Heart left ventricle (tissue), 16 donors: ENCODE data around the gene FAM43A. TPM values are rescaled to one million over a fixed set of nuclear protein-coding genes. Genes with fewer than 3 reads are reported as not detected.

ENCODE experiments used
- ATAC-seq, 4 donors: fragments of 200-7000 bp; cut with Tn5 transposase; one replicate each; pipeline ENCODE4 v1.9.1; 2020 to 2022; ENCODE audit warnings: moderate library complexity in 4 of 4, mild to moderate bottlenecking in 3 of 4, moderate number of reproducible peaks in 1 of 4
- DNase-seq, 5 donors: peaks; one replicate each; pipeline ENCODE4 v3.0.0-alpha.2; 2020
- H3K27ac ChIP-seq, 12 donors: fragments of 200-600 bp; sonication (generic) in 4 of 12; one replicate each; pipeline versions ENCODE4 v1.5.0 to v1.8.0; 2016 to 2022; ENCODE audit warnings: mild to moderate bottlenecking in 2 of 12
- H3K27me3 ChIP-seq, 9 donors: fragments of 200-600 bp; sonication (generic) in 2 of 9; one replicate each; pipeline versions ENCODE4 v1.5.1 to v1.8.0; 2016 to 2022; ENCODE audit warnings: mild to moderate bottlenecking in 3 of 9
- H3K36me3 ChIP-seq, 9 donors: fragments of 200-600 bp; sonication (generic) in 2 of 9; one replicate each; pipeline versions ENCODE4 v1.5.0 to v1.8.0; 2018 to 2022; ENCODE audit warnings: mild to moderate bottlenecking in 2 of 9
- H3K4me1 ChIP-seq, 12 donors: fragments of 200-600 bp; sonication (generic) in 4 of 12; one replicate each; pipeline versions ENCODE4 v1.5.0 to v1.8.0; 2016 to 2022; ENCODE audit warnings: mild to moderate bottlenecking in 3 of 12
- H3K4me3 ChIP-seq, 12 donors: fragments of 200-600 bp; sonication (generic) in 4 of 12; one replicate each; pipeline versions ENCODE4 v1.5.0 to v1.8.0; 2017 to 2022; ENCODE audit warnings: mild to moderate bottlenecking in 9 of 12, moderate library complexity in 4 of 12
- H3K9me3 ChIP-seq, 12 donors: fragments of 200-600 bp; sonication (generic) in 4 of 12; one replicate each; pipeline versions ENCODE4 v1.5.0 to v1.8.0; 2016 to 2022; ENCODE audit warnings: mild to moderate bottlenecking in 1 of 12
- POLR2A ChIP-seq, 2 donors: fragments of 450-650 bp; IDR thresholded peaks; one replicate each; pipeline ENCODE4 v1.6.1; 2017; ENCODE audit warnings: antibody characterized with exemption in 2 of 2, mild to moderate bottlenecking in 2 of 2, moderate library complexity in 2 of 2
- WGBS, 4 donors: extraction: QIAGEN DNeasy Blood & Tissue Kit in 2 of 4; methylation state at CpG; one replicate each; pipeline versions ENCODE4 v1.1.5 to v1.1.7; 2013 to 2018; 5-methylcytosine and 5-hydroxymethylcytosine counted together
- intact Hi-C, 10 donors: fragments of 100-400 bp; cut with DNase I; formaldehyde crosslinking; loops; one replicate each; pipeline versions ENCODE4 v1.11.1 to v1.14.2; 2022
- polyA plus RNA-seq, 2 donors: library from polyadenylated mRNA; stranded (reverse); fragments of 200-250 nt; gene quantifications; one replicate each; pipeline ENCODE4 v1.2.3, GENCODE V29; 2013
- total RNA-seq, 9 donors: library from RNA; depleted of rRNA in 2 of 9; stranded (reverse); fragments of >200 nt in 2 of 9; fragmentation: NEBNext Ultra II Directional in 3 of 9; extraction: Animal tissue kit (Norgen Biotek cat#: 25700) in 3 of 9; gene quantifications; one replicate each; pipeline versions ENCODE4 v1.1.0 to v1.2.4, GENCODE V29; 2016 to 2023
- TF ChIP-seq, protein P1 (sequence below), 12 donors: fragments of 200-600 bp; sonication (generic) in 4 of 12; IDR thresholded peaks; one replicate each; pipeline versions ENCODE4 v1.5.0 to v1.8.0; 2018 to 2022; ENCODE audit warnings: antibody characterized with exemption in 12 of 12, mild to moderate bottlenecking in 5 of 12
- donor health status: ischemic (EF 13 %, LVEDD 7.1; RV severe dilation, severe dysfunction).
- donor health status: healthy with polysubstance abuse.
- donor health status: DM: no; HTN: yes; CAD: no.
- donor health status: DM: no; HTN: no; CAD: no.
- donor health status: ischemic (EF 25% LVEDD 6.9; RV normal size, moderate dysfunction).
- donor health status: ischemic (EF 25% LVEDD 5.7; RV mildly dilated, moderate dysfunction).
- donor health status: healthy.
- donor health status: DM: yes; HTN: yes; CAD: no.
- donor health status: ischemic (EF 35%, LVEDD 5.7; RV mildly dilated, moderate dysfunction).
- donor health status: nonischemic (EF 11% LVEDD 7.7; RV severe dilation, severe dysfunction).
- donor health status: DM: yes; HTN: yes; CAD: no.
- donor health status: PGD.
- donor health status: ischemic (EF 29% LVEDD 5.4; RV normal size, mild dysfunction).
- donor health status: nonischemic (EF 23%, LVEDD 6.1; RV moderate dilation, normal function).

The FAM43A gene
- total and polyA plus RNA-seq, 11 donors: 7.5 to 34.8 (median 15.5) TPM

GRCh38 chr3:194680888-194681615, 4.6 kb upstream of the FAM43A start:
- H3K36me3 ChIP-seq: no peaks in the 10 kb centered on the region
- ATAC-seq (no peak), DNase-seq (no peak)
- intact Hi-C loops: loop anchor here in 9 of 10 donors (5.0 to 10.0 kb wide), 11 partner anchors 204 to 844 kb away; no protein-coding TSS in a partner anchor
- H3K27me3 ChIP-seq: no peaks in the 10 kb centered on the region
- no peak overlapping the region for H3K27ac ChIP-seq
- peaks cover 4 to 23% (median 13%) of the 10 kb centered on the region in 12 donors for H3K4me1 ChIP-seq
- H3K4me3 ChIP-seq: no peak overlapping the region
- H3K9me3 ChIP-seq: no peaks in the 10 kb centered on the region
- no peak for TF ChIP-seq POLR2A (IDR thresholded peaks at IDR 0.05)
- TF ChIP-seq, protein P1, sequence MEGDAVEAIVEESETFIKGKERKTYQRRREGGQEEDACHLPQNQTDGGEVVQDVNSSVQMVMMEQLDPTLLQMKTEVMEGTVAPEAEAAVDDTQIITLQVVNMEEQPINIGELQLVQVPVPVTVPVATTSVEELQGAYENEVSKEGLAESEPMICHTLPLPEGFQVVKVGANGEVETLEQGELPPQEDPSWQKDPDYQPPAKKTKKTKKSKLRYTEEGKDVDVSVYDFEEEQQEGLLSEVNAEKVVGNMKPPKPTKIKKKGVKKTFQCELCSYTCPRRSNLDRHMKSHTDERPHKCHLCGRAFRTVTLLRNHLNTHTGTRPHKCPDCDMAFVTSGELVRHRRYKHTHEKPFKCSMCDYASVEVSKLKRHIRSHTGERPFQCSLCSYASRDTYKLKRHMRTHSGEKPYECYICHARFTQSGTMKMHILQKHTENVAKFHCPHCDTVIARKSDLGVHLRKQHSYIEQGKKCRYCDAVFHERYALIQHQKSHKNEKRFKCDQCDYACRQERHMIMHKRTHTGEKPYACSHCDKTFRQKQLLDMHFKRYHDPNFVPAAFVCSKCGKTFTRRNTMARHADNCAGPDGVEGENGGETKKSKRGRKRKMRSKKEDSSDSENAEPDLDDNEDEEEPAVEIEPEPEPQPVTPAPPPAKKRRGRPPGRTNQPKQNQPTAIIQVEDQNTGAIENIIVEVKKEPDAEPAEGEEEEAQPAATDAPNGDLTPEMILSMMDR (IDR thresholded peaks at IDR 0.05): no peak
- WGBS, 4 donors: 73 to 83% (median 79%) methylated on average over 11 of the region's 11 CpGs

GRCh38 chr3:194682189-194682693, 3.4 kb upstream of the FAM43A start:
- DNase-seq (no peak), ATAC-seq (no peak)
- Histone ChIP-seq H3K9me3 (no peaks in the 10 kb centered on the region), H3K27ac (peak overlapping the region in 3 of 12 donors; percentile 40 to 50 (median 49)), H3K4me3 (no peak overlapping the region), H3K4me1 (peaks cover 4 to 29% (median 18%) of the 10 kb centered on the region in 12 donors), H3K36me3 (no peaks in the 10 kb centered on the region), H3K27me3 (no peaks in the 10 kb centered on the region)
- TF ChIP-seq, protein P1 (IDR thresholded peaks at IDR 0.05): no peak
- no peak for TF ChIP-seq POLR2A (IDR thresholded peaks at IDR 0.05)
- intact Hi-C loops: loop anchor here (1.0 to 10.0 kb wide), 17 partner anchors 203 to 843 kb away; no protein-coding TSS in a partner anchor
- 19 to 26% (median 25%) methylated on average over 4 of the region's 4 CpGs for WGBS, 4 donors

DNA sequence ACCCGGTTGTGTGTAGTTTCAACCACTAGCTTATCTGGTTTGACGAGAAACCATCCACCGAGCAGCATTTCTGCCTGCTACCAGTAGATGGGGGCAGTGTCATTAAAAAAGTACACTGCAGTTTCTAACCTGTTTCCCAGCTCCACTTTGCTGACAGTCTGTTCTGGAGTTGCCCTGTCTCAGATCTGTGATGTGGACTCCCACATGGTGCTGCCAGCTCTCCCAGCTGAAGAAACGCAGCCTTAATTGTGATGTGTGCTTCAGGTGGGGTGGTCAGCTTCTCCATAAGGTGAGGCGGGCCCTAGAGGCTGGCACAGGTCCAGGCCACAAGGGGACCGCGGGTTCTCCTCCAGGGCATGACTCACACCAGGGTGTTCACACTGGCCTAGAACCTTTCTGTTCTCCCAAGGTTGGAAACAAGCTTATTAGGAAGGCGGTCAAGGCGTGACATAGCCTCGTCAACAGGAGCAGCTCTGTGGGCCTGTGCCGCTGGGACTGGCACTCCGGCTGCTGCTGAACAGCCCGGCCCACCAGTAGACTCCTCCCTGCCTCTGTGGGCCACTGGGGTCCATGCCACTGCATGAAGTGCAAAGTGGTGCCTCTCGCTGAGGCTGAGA, 2.9 kb upstream of the FAM43A start:
- Histone ChIP-seq H3K9me3 (no peaks in the 10 kb centered on the region), H3K36me3 (peaks cover 0 to under 1% (median 0%) of the 10 kb centered on the region in 9 donors), H3K27me3 (no peaks in the 10 kb centered on the region), H3K4me1 (peaks cover 4 to 34% (median 22%) of the 10 kb centered on the region in 12 donors), H3K4me3 (no peak overlapping the region), H3K27ac (peak overlapping the region in 8 of 12 donors; percentile 5 to 61 (median 40))
- 41 to 44% (median 42%) methylated on average over 14 of the region's 14 CpGs for WGBS, 4 donors
- TF ChIP-seq POLR2A (IDR thresholded peaks at IDR 0.05): no peak
- TF ChIP-seq, protein P1 (IDR thresholded peaks at IDR 0.05): peak; percentile 74 to 96 (median 88)
- peak; percentile 41 to 79 (median 61) for ATAC-seq
- DNase-seq: peak; percentile 67 to 75 (median 71)
- intact Hi-C loops: loop anchor here (1.0 to 10.0 kb wide), 17 partner anchors 202 to 842 kb away; no protein-coding TSS in a partner anchor

DNA sequence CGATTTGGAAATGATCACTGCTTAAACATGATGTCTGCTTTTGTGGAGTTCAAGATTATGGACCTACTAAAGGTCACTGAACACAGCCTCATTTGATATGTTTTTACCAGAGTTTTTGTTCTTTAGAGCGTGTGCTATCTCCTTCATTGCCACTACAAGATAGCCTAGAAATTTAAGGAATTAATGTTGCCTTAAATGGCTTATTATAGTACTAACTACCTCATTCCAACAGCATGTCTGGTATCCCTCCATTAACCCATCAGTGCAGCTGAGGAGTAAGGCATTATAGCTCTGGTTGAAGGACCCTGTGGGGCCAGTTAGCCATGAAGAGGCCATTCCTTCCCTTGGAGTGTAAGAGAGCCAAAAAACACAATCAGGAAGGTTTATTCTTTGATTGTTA, 2.3 kb upstream of the FAM43A start:
- H3K36me3 ChIP-seq: peaks cover 0 to 3% (median 0%) of the 10 kb centered on the region in 9 donors
- no peaks in the 10 kb centered on the region for H3K27me3 ChIP-seq
- no peaks in the 10 kb centered on the region for H3K9me3 ChIP-seq
- no peak for DNase-seq
- H3K4me1 ChIP-seq: peaks cover 4 to 40% (median 26%) of the 10 kb centered on the region in 12 donors
- 52 to 68% (median 60%) methylated on average over 2 of the region's 2 CpGs for WGBS, 4 donors
- intact Hi-C loops: loop anchor here (1.0 to 10.0 kb wide), 17 partner anchors 201 to 841 kb away; no protein-coding TSS in a partner anchor
- no peak overlapping the region for H3K4me3 ChIP-seq
- no peak for ATAC-seq
- peak overlapping the region in 7 of 12 donors; percentile 5 to 61 (median 40) for H3K27ac ChIP-seq
- TF ChIP-seq POLR2A (IDR thresholded peaks at IDR 0.05): no peak
- TF ChIP-seq, protein P1 (IDR thresholded peaks at IDR 0.05): no peak
